Upper lobe of right lung (tissue), 1 donor: ENCODE results near the gene MAPK9. TPM values are rescaled to one million over a fixed set of nuclear protein-coding genes. Genes with fewer than 3 reads are reported as not detected.

Source experiments
- ATAC-seq: fragments of 200-7000 bp; cut with Tn5 transposase; one replicate; pipeline ENCODE4 v1.9.1; 2020; ENCODE audit warnings: mild to moderate bottlenecking, moderate library complexity
- DNase-seq: peaks from one replicate; pipeline ENCODE4 v3.0.0-alpha.2; 2020
- H3K27ac ChIP-seq: fragments of 200-600 bp; one replicate; pipeline ENCODE4 v1.8.0; 2022
- H3K27me3 ChIP-seq: fragments of 200-600 bp; one replicate; pipeline ENCODE4 v1.8.0; 2022; ENCODE audit warnings: mild to moderate bottlenecking
- H3K36me3 ChIP-seq: fragments of 200-600 bp; one replicate; pipeline ENCODE4 v1.8.0; 2022
- H3K4me1 ChIP-seq: fragments of 200-600 bp; one replicate; pipeline ENCODE4 v1.8.0; 2022
- H3K4me3 ChIP-seq: fragments of 200-600 bp; one replicate; pipeline ENCODE4 v1.8.0; 2022; ENCODE audit warnings: mild to moderate bottlenecking
- H3K9me3 ChIP-seq: fragments of 200-600 bp; one replicate; pipeline ENCODE4 v1.8.0; 2022
- intact Hi-C: fragments of 100-400 bp; cut with DNase I; formaldehyde crosslinking; loops from one replicate; pipeline ENCODE4 v1.11.0; 2022
- total RNA-seq: library from RNA; stranded (reverse); fragmentation: NEBNext Ultra II Directional; extraction: Animal tissue kit (Norgen Biotek cat#: 25700); gene quantifications from one replicate; pipeline ENCODE4 v1.2.1, GENCODE V29; 2021
- TF ChIP-seq, protein P1 (sequence below): fragments of 200-600 bp; IDR thresholded peaks from one replicate; pipeline ENCODE4 v1.8.0; 2022; ENCODE audit warnings: antibody characterized with exemption
- donor health status: DM: no; HTN: yes; CAD: no; lungs with severe emphysema.

Gene MAPK9
- total RNA-seq, 1 donor from 2014 or later, result 39.5 TPM

DNA sequence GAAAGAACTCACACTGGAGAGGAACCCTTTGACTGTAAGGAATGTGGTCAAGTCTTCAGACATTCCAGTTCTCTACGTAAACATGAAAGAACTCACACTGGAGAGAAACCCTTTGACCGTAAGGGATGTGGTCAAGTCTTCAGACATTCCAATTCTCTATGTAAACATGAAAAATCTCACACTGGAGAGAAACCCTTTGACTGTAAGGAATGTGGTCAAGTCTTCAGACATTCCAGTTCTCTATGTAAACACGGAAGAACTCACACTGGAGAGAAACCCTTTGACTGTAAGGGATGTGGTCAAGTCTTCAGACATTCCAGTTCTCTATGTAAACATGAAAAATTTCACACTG, 32.6 kb downstream of the MAPK9 start:
- Histone ChIP-seq H3K9me3 (peaks cover 99% of the 10 kb centered on the region), H3K36me3 (peaks cover 44% of the 10 kb centered on the region), H3K27me3 (no peaks in the 10 kb centered on the region), H3K4me3 (no peak overlapping the region), H3K4me1 (no peaks in the 10 kb centered on the region), H3K27ac (no peak overlapping the region)
- DNase-seq, result no peak
- TF ChIP-seq, protein P1, sequence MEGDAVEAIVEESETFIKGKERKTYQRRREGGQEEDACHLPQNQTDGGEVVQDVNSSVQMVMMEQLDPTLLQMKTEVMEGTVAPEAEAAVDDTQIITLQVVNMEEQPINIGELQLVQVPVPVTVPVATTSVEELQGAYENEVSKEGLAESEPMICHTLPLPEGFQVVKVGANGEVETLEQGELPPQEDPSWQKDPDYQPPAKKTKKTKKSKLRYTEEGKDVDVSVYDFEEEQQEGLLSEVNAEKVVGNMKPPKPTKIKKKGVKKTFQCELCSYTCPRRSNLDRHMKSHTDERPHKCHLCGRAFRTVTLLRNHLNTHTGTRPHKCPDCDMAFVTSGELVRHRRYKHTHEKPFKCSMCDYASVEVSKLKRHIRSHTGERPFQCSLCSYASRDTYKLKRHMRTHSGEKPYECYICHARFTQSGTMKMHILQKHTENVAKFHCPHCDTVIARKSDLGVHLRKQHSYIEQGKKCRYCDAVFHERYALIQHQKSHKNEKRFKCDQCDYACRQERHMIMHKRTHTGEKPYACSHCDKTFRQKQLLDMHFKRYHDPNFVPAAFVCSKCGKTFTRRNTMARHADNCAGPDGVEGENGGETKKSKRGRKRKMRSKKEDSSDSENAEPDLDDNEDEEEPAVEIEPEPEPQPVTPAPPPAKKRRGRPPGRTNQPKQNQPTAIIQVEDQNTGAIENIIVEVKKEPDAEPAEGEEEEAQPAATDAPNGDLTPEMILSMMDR, result no peak
- intact Hi-C loops, result no loop called here
- no peak for ATAC-seq

DNA sequence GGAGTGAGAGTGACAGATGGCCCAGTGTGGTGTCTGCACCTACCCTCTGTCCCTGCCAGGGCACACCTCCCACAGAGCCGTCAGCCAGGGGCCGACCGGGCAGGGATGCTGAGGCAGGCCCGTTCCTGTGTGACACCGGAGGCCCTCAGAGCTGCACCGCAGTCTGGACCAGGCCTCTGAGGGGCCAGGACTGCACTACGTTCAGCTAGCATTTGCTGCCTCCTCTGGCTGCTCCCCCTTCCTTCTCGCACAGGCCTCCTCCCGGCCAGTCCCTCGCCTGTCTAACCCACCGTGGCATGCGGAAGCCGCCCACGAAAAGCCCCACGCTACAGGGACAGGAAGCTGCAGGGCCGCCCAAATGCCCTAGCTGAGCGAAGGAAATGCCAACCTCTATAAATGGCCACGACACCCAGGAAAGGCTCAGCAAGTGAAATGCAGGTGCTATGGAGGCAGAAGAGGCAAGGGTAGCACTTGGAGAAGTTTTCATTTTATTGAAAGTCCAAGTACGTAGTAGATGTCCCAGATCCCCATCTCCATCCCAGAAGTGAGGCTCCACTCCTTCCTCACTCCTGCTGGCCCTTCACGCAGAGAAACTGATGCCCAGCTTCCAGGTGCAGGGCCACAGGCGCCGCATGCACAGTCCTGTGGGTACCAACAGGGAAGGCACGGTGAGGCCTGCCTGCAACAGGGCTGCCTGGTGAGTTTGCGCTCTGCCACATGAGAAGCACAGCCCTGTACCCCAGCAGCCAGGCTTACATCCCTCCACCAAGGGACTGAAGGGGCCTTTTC, 38.7 kb downstream of the MAPK9 start:
- Histone ChIP-seq H3K4me3 (no peak overlapping the region), H3K36me3 (peaks cover 7% of the 10 kb centered on the region), H3K27ac (no peak overlapping the region), H3K27me3 (no peaks in the 10 kb centered on the region), H3K9me3 (peaks cover 73% of the 10 kb centered on the region), H3K4me1 (no peaks in the 10 kb centered on the region)
- intact Hi-C loops, result no loop called here
- TF ChIP-seq, protein P1, result no peak
- no peak for DNase-seq
- ATAC-seq, result no peak

DNA sequence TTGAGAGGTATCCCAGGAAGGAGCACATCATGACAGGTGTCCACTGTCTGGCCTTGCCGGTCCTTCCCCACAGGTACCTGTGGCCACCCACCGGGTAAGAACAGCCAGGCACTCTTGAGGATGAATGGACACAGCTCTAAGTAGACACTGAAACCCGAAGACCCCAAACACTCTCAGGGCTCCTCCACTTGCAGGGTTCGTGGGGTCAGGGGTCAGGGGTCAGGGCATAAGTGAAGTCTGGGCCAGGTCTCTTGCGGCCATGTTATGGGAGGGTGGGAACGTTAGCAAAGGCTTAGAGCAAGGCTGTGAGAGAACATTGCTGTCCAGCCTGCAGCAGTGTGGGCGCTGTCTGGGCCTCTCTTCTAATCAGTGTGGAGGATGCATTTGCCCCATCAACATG, 40.0 kb downstream of the MAPK9 start:
- H3K36me3 ChIP-seq, result peaks cover 19% of the 10 kb centered on the region
- ATAC-seq, result peak; percentile 29

GRCh38 chr5:180251141-180251540, 40.7 kb downstream of the MAPK9 start:
- H3K36me3 ChIP-seq, result peaks cover 19% of the 10 kb centered on the region
- H3K9me3 ChIP-seq, result peaks cover 61% of the 10 kb centered on the region
- H3K4me1 ChIP-seq, result no peaks in the 10 kb centered on the region
- TF ChIP-seq, protein P1, result no peak
- DNase-seq (no peak), ATAC-seq (no peak)
- no peak overlapping the region for H3K27ac ChIP-seq
- H3K27me3 ChIP-seq, result no peaks in the 10 kb centered on the region
- no peak overlapping the region for H3K4me3 ChIP-seq
- intact Hi-C loops, result no loop called here

More for the DNA sequence above, 40.0 kb downstream of the MAPK9 start:
- no peak overlapping the region for H3K4me3 ChIP-seq
- H3K27ac ChIP-seq, result no peak overlapping the region
- H3K27me3 ChIP-seq, result no peaks in the 10 kb centered on the region
- TF ChIP-seq, protein P1, result no peak
- H3K9me3 ChIP-seq, result peaks cover 68% of the 10 kb centered on the region
- DNase-seq, result no peak
- intact Hi-C loops, result no loop called here
- H3K4me1 ChIP-seq, result no peaks in the 10 kb centered on the region

DNA sequence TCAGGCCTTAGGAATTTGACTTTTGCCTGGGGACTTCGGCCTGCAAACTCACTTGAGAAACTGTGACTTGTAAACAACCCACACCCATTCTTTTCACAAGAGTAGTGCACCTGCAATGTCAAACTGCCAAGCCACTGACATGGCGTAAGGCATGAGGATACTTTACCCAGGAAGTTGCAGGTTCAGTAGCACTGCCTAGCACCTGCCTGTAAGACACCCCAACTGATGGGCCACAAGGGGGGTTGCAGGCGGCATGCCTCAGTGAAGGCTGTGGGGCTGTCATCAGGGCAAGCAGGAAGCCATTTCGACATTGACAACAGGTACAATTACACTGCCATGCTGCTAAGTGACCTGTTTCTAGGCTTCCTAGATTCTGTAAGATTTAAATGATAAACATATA, 41.6 kb downstream of the MAPK9 start:
- H3K9me3 ChIP-seq, result peaks cover 54% of the 10 kb centered on the region
- H3K36me3 ChIP-seq, result peaks cover 19% of the 10 kb centered on the region
- no peak for DNase-seq
- no peak overlapping the region for H3K27ac ChIP-seq
- TF ChIP-seq, protein P1, result no peak
- intact Hi-C loops, result no loop called here
- H3K27me3 ChIP-seq, result no peaks in the 10 kb centered on the region
- H3K4me3 ChIP-seq, result no peak overlapping the region
- ATAC-seq, result no peak
- H3K4me1 ChIP-seq, result no peaks in the 10 kb centered on the region

DNA sequence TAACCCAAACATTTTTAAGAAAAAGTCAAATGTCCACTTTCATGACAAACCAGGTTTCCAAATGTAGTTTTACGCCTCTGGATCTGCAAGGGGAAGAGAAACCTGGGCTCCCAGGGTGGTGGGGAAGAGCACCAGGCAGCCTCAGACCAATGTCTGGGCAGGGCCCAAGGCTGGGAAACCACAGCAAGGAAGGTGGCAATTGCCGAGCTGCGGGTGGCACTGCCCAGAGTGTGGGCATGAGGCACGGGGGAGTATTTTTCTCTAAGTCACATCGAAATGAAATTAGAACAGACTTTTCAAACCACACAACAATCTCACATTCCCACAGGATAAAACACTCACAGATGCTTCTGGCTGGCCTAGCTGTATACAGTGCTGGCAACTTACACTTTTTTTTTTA, 50.3 kb downstream of the MAPK9 start:
- Histone ChIP-seq H3K4me1 (no peaks in the 10 kb centered on the region), H3K4me3 (no peak overlapping the region), H3K36me3 (peaks cover 53% of the 10 kb centered on the region), H3K9me3 (no peaks in the 10 kb centered on the region), H3K27ac (no peak overlapping the region), H3K27me3 (no peaks in the 10 kb centered on the region)
- intact Hi-C loops, result no loop called here
- TF ChIP-seq, protein P1, result no peak
- DNase-seq (no peak), ATAC-seq (no peak)
